Measurements from ENCODE around the gene ZNF674. TPM values are rescaled to one million over a fixed set of nuclear protein-coding genes. Genes with fewer than 3 reads are reported as not detected.
"Not testable (repeated sequence)": the region's sequence is repeated elsewhere in the genome, so short reads cannot be mapped to it uniquely, and the experiment has no call there.

Gene ZNF674
- total and polyA plus RNA-seq, 2 of the 4 experiments (the other 2 are of a cell fraction) = 2.2 to 13.4 TPM

- Histone ChIP-seq H3K9me1 (ENCODE audit: insufficient read depth, low read length) (no peaks in the 10 kb centered on the region), H3K14ac (replicated peaks; ENCODE audit: low read depth, low read length) (no peak overlapping the region), H2BK15ac (ENCODE audit: low read depth, low read length) (no peak overlapping the region), H2AFZ (replicated peaks; ENCODE audit: low read length, poor library complexity) (no peak overlapping the region), H2BK120ac (ENCODE audit: low read depth, low read length) (no peak overlapping the region), H2AK5ac (ENCODE audit: low read depth, low read length) (no peak overlapping the region), H3K4me2 (ENCODE audit: low read depth, low read length) (no peak overlapping the region), H3K9me3 (ENCODE audit: control insufficient read depth, insufficient read depth, low read length) (peaks cover 6% of the 10 kb centered on the region), H4K91ac (ENCODE audit: insufficient read depth, low read depth, low read length) (no peak overlapping the region), H3K36me3 (ENCODE audit: control insufficient read depth, insufficient read depth, low read length) (no peaks in the 10 kb centered on the region), H3K18ac (ENCODE audit: low read depth, low read length) (no peak overlapping the region), H4K5ac (ENCODE audit: low read depth, low read length) (no peak overlapping the region), H3K79me1 (ENCODE audit: low read depth in 1 of 2, low read length in 2 of 2) (no peaks in the 10 kb centered on the region), H2BK20ac (ENCODE audit: low read depth, low read length) (no peak overlapping the region), H3K4me1 (ENCODE audit: control insufficient read depth, insufficient read depth, low read length) (no peaks in the 10 kb centered on the region), H4K20me1 (ENCODE audit: insufficient read depth, low read length) (no peaks in the 10 kb centered on the region), H3K4ac (ENCODE audit: low read depth, low read length) (no peak overlapping the region), H3K56ac (ENCODE audit: extremely low read depth, insufficient read depth, low read length) (no peak overlapping the region), H3K27ac (ENCODE audit: insufficient read depth, low read length) (no peak overlapping the region), H2BK5ac (ENCODE audit: low read depth, low read length, poor library complexity, severe bottlenecking) (no peak overlapping the region), H4K8ac (ENCODE audit: low read depth in 2 of 2, low read length in 2 of 2) (no peak overlapping the region), H2AK9ac (replicated peaks; ENCODE audit: low read depth, low read length, poor library complexity) (no peak overlapping the region), H3K9ac (ENCODE audit: low read depth, low read length) (no peak overlapping the region), H3K4me3 (ENCODE audit: insufficient read depth, low read depth, low read length) (no peak overlapping the region), H3K27me3 (ENCODE audit: control insufficient read depth, insufficient read depth, low read length) (no peaks in the 10 kb centered on the region), H3K23ac (ENCODE audit: low read depth, low read length) (no peak overlapping the region)
- in situ Hi-C loops (cut with MboI; ENCODE audit: low sequenced_read_pairs) (no loop called here), intact Hi-C loops (cut with micrococcal nuclease) (no loop called here), dilution Hi-C loops (cut with HindIII; ENCODE audit: low sequenced_read_pairs, unreplicated experiment) (no loop called here)
- no peak for DNase-seq
- 40% methylated on average over 2 of the region's 8 CpGs; no CpG with 5 or more reads in 1 of the 2 experiments for WGBS, 2 experiments (ENCODE audit: extremely low coverage in 2 of 2, insufficient read length in 1 of 2)
- POLR2A ChIA-PET (ENCODE audit: unreplicated experiment) = no interaction called here
- TF ChIP-seq RAD21 (IDR thresholded peaks at IDR 0.05; ENCODE audit: low read length) = no peak
- no peak for TF ChIP-seq SMC3 (IDR thresholded peaks at IDR 0.05; ENCODE audit: low read depth, low read length)
- TF ChIP-seq MXI1 (IDR thresholded peaks at IDR 0.05; ENCODE audit: borderline replicate concordance, low read depth, low read length) = no peak
- no peak for TF ChIP-seq MAFK (IDR thresholded peaks at IDR 0.05; ENCODE audit: low read depth, low read length)
- no peak for TF ChIP-seq RCOR1 (IDR thresholded peaks at IDR 0.05; ENCODE audit: insufficient replicate concordance, low read length)
- no peak for TF ChIP-seq CEBPB (IDR thresholded peaks at IDR 0.05; ENCODE audit: low read depth, low read length)
- TF ChIP-seq NFE2L2 (IDR thresholded peaks at IDR 0.05; ENCODE audit: low read depth, low read length) = no peak
- TF ChIP-seq USF2 (IDR thresholded peaks at IDR 0.05; ENCODE audit: low read depth, low read length) = no peak
- no peak for TF ChIP-seq MAZ (IDR thresholded peaks at IDR 0.05; ENCODE audit: borderline replicate concordance, low read depth, low read length)
- ATAC-seq (ENCODE audit: low read depth) = no peak
- no TSS peak for BruUV-seq (replicated peaks)
- CTCF ChIA-PET = no interaction called here
Observed at GRCh38 chrX:46485897-46486296, 59.3 kb downstream of the ZNF674 start.

GRCh38 chrX:46478634-46479033 is 66.6 kb downstream of the ZNF674 start:
- H2AK9ac ChIP-seq (replicated peaks; ENCODE audit: low read depth, low read length, poor library complexity); POLR2A ChIA-PET (ENCODE audit: unreplicated experiment); dilution Hi-C loops (cut with HindIII; ENCODE audit: low sequenced_read_pairs, unreplicated experiment); H3K9ac ChIP-seq (ENCODE audit: low read depth, low read length); in situ Hi-C loops (cut with MboI; ENCODE audit: low sequenced_read_pairs); H2AFZ ChIP-seq (replicated peaks; ENCODE audit: low read length, poor library complexity); ATAC-seq (ENCODE audit: low read depth); intact Hi-C loops (cut with micrococcal nuclease); H3K9me1 ChIP-seq (ENCODE audit: insufficient read depth, low read length); H3K23ac ChIP-seq (ENCODE audit: low read depth, low read length); H2BK15ac ChIP-seq (ENCODE audit: low read depth, low read length); H3K36me3 ChIP-seq (ENCODE audit: control insufficient read depth, insufficient read depth, low read length); H3K27me3 ChIP-seq (ENCODE audit: control insufficient read depth, insufficient read depth, low read length); H2BK5ac ChIP-seq (ENCODE audit: low read depth, low read length, poor library complexity, severe bottlenecking); DNase-seq; H3K56ac ChIP-seq (ENCODE audit: extremely low read depth, insufficient read depth, low read length); H4K8ac ChIP-seq (ENCODE audit: low read depth in 2 of 2, low read length in 2 of 2); H3K4ac ChIP-seq (ENCODE audit: low read depth, low read length); H2BK120ac ChIP-seq (ENCODE audit: low read depth, low read length); H3K79me1 ChIP-seq (ENCODE audit: low read depth in 1 of 2, low read length in 2 of 2); H4K20me1 ChIP-seq (ENCODE audit: insufficient read depth, low read length); BruUV-seq (replicated peaks); H2BK20ac ChIP-seq (ENCODE audit: low read depth, low read length); H2AK5ac ChIP-seq (ENCODE audit: low read depth, low read length); H3K9me3 ChIP-seq (ENCODE audit: control insufficient read depth, insufficient read depth, low read length); H3K4me3 ChIP-seq (ENCODE audit: insufficient read depth, low read depth, low read length); H3K4me1 ChIP-seq (ENCODE audit: control insufficient read depth, insufficient read depth, low read length); H4K5ac ChIP-seq (ENCODE audit: low read depth, low read length); CTCF ChIA-PET; H3K27ac ChIP-seq (ENCODE audit: insufficient read depth, low read length); H3K4me2 ChIP-seq (ENCODE audit: low read depth, low read length); H3K14ac ChIP-seq (replicated peaks; ENCODE audit: low read depth, low read length); H3K18ac ChIP-seq (ENCODE audit: low read depth, low read length); H4K91ac ChIP-seq (ENCODE audit: insufficient read depth, low read depth, low read length): not testable (repeated sequence)
- 71% methylated on average over 1 of the region's 2 CpGs; no CpG with 5 or more reads in 1 of the 2 experiments for WGBS, 2 experiments (ENCODE audit: extremely low coverage in 2 of 2, insufficient read length in 1 of 2)

Measured in IMR-90 (cell line).